ENCODE results near the gene NHLRC4. TPM values are rescaled to one million over a fixed set of nuclear protein-coding genes. Genes with fewer than 3 reads are reported as not detected.

Gene NHLRC4
- total RNA-seq, 1 experiment from 2014 or later: 0.92 TPM

- no peak for TF ChIP-seq ARID4B (CRISPR knock-in tag; IDR thresholded peaks at IDR 0.05; ENCODE audit: borderline replicate concordance)
- TF ChIP-seq GTF2I (CRISPR knock-in tag; conservative IDR thresholded peaks at IDR 0.05): no peak
- TF ChIP-seq RELA (CRISPR knock-in tag; IDR thresholded peaks at IDR 0.05; ENCODE audit: borderline replicate concordance): no peak
- no peak for TF ChIP-seq SOX15 (CRISPR knock-in tag; IDR thresholded peaks at IDR 0.05)
- no peak for TF ChIP-seq ATF3 (CRISPR knock-in tag; conservative IDR thresholded peaks at IDR 0.05)
- TF ChIP-seq IRF1 (CRISPR knock-in tag; IDR thresholded peaks at IDR 0.05): no peak
- no peak for TF ChIP-seq ZNF425 (CRISPR knock-in tag; conservative IDR thresholded peaks at IDR 0.05)
- TF ChIP-seq ATF1 (CRISPR knock-in tag; IDR thresholded peaks at IDR 0.05): no peak
- TF ChIP-seq HMGXB4 (CRISPR knock-in tag; IDR thresholded peaks at IDR 0.05): no peak
- no peak for TF ChIP-seq IRF2 (CRISPR knock-in tag; IDR thresholded peaks at IDR 0.05; ENCODE audit: borderline replicate concordance, low read depth)
- TF ChIP-seq ZBTB43 (CRISPR knock-in tag; IDR thresholded peaks at IDR 0.05): no peak
- no peak for TF ChIP-seq USF1 (CRISPR knock-in tag; IDR thresholded peaks at IDR 0.05)
Measured at GRCh38 chr16:535446-536405, 31.1 kb upstream of the NHLRC4 start (continued).

- Mint-ChIP-seq H3K4me1 (no peaks in the 10 kb centered on the region), H3K36me3 (peaks cover 3% of the 10 kb centered on the region; the same call in 1 of the 2 replicates), H3K9me3 (no peaks in the 10 kb centered on the region), H3K27me3 (ENCODE audit: low read depth) (no peaks in the 10 kb centered on the region), H3K27ac (no peak overlapping the region), H3K4me3 (no peak overlapping the region)
- CTCF ChIA-PET: interaction anchor here (1.1 to 1.2 kb wide), 2 partner anchors 10 to 13 kb away, joined by 3 read pairs; partner anchors contain the start of gene CAPN15
- POLR2A ChIA-PET: no interaction called here
- DNase-seq (ENCODE audit: low spot score): no peak
- ATAC-seq: no peak
- no peak for TF ChIP-seq JAZF1 (CRISPR knock-in tag; IDR thresholded peaks at IDR 0.05)
- TF ChIP-seq ZNF416 (CRISPR knock-in tag; IDR thresholded peaks at IDR 0.05): no peak
- no peak for TF ChIP-seq SMAD4 (CRISPR knock-in tag; IDR thresholded peaks at IDR 0.05)
- TF ChIP-seq SOX15 (CRISPR knock-in tag; IDR thresholded peaks at IDR 0.05): no peak
- no peak for TF ChIP-seq E2F4 (CRISPR knock-in tag; IDR thresholded peaks at IDR 0.05; ENCODE audit: borderline replicate concordance, low read depth)
- no peak for TF ChIP-seq ZNF232 (CRISPR knock-in tag; IDR thresholded peaks at IDR 0.05)
- no peak for TF ChIP-seq ZNF396 (CRISPR knock-in tag; IDR thresholded peaks at IDR 0.05; ENCODE audit: borderline replicate concordance)
- no peak for TF ChIP-seq NFE2L1 (CRISPR knock-in tag; IDR thresholded peaks at IDR 0.05)
Measured at GRCh38 chr16:536746-537145, 30.1 kb upstream of the NHLRC4 start.

Data from WTC11 (cell line).